Activated CD4-positive, CD25-positive, alpha-beta regulatory T cell (primary cell): Measurements from ENCODE around the gene SLC25A13.

Experiments used
- DNase-seq, 4 experiments: peaks; one replicate each; lab custom pipeline; 2025; lab: John Stamatoyannopoulos, UW

The SLC25A13 gene

DNA sequence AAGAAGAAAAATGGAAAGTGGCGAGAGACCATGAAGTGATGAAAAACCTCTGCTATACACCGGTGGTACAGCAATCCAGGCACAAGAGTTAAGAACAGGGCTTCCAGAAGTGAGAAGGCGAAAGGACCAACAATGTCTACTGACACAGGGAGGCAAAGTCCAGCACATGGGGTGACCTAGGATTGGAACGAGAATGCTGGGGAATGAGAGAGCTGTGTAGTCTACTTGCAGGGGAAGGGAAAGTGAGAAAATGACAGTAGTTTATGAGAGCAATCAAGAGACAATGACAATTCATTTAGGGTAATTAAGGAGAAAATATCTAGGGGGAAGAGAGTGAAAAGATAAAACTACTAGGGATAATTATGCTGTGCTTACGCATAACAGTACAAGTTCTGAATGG is 169.2 kb downstream of the SLC25A13 start:
- no peak for DNase-seq

DNA sequence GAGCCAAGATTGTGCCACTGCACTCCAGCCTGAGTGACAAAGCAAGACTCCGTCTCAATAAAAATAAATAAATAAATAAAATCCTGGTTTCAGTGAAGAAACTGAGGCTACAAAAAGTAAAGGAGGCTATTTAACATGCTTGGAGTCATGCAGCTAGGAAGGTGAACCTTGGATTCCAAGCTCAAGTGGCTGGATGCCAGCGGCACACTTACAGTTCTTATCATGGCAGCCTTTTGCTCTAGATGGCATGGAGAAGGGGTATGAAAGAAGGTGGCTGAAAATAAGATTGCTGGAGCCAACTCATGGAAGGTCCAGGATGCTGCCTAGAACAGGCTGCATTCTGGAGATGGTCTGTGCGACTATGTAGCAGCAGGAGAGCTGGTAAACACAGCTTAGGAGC is 170.0 kb downstream of the SLC25A13 start:
- no peak for DNase-seq

DNA sequence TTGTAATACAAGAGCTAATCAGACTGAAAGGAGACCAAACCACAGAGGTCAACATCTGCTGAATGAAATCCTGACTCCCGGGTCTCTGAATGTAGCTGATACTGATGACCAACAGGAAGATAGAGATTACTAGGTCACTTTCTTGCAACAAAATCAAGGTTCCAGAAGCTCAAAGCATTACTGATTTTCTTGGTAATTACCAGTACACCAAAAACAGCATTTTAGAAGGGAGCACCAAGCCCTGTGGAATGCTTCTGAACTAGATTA is 177.7 kb downstream of the SLC25A13 start:
- DNase-seq: no peak

DNA sequence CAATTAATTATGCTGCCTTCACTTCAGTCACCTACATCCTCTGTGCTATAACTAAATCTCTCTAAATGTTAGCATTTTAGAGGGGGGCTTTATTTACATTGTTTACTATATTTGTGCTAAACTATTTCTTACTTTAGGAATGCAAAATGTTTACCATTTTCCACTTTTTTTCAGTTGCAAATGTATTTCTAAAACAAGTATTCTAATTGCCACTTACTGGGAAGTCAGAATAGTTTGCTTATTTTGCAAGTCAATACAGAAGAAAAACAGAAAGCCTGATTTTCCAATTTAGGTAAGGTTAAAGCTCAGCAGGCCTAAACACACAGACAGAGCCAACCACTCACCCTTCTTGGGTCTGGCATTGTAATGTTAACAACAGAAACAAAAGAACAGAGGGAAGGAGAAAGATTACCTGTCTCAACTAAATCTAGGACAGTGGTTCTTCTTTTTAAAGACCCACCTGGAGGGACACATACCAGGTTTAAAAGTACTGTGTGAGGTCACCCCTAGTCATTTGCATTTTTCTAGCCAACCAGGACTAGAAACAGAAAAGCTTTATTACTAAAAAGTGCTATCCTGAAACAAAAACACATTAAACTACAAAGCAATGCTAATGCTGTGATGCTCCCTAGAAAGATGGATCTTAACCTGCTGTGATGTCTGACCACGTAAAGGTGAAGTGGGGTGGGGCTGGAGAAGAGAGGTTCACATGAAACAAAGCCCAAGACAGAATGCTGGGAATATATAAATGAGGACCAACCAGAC is 178.2 kb downstream of the SLC25A13 start:
- no peak for DNase-seq

DNA sequence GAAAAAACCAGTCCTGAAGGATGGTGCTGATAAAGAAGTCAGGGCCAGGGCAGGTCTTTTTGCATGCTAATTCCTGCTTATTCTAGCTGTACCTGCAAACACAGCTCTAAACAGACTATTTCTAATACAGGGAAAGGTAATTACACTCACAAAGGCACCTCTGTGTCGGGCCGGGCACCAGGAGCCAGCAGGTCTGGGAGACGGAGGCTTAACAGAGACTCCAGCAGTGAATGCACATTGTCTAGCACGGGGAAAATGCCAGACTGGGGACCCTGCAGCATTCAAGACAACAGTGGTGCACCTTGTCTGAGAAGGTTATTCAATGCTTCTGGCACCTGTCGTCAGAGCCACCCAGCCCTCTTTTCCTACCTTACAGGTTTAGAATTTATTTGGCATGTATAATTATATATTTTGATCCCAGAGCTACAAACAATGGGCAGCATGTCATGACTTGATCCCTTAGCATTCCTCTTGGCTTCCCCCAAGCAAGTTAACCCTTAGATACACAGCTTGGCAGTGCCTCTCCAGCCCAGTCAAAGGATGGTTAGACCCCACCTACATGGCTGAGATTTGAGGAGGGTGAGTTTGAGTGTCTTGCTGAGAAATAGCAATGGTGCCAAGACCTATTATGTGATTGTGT is 185.2 kb downstream of the SLC25A13 start:
- DNase-seq: no peak

DNA sequence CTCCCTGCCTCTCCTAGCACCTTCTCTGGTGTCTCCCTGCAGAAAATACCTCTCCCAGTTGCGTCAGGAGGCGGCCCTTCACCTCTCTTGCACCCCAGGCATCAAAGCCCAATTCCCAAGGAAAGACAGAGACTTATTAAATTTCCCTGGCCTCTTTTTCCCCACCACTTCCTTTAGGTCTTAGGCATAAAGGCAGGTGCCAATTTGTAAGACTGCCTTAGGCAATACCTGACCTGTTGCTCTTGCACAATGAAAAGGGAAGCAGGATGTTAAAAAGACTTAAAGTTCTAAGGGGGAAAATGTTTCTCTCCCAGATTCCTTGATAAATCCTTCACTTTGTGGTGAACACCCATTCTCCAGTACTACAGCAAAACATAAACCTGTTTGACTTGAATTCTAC is 186.7 kb downstream of the SLC25A13 start:
- DNase-seq: no peak

DNA sequence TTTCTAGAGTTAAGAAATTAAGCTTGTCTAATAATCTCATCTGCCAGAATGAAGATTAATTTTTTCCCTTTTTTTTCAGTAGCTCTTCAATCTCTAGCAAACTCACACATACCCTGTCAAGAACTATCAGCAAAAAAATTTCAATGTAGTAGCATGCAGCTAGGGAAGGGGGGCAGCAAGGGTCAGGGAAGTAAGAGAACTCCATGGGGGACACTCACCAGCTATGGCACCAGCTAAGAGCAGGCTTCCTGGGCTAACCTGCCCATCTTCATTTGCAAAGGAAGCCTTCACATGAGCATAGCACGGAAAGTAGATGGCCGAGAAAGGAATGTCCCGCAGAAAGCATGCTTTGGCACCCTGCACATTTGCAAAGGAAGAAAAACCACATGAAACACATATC is 190.4 kb downstream of the SLC25A13 start:
- DNase-seq: no peak

- DNase-seq: no peak
Measured at GRCh38 chr7:96127746-96128145, 194.2 kb downstream of the SLC25A13 start.

DNA sequence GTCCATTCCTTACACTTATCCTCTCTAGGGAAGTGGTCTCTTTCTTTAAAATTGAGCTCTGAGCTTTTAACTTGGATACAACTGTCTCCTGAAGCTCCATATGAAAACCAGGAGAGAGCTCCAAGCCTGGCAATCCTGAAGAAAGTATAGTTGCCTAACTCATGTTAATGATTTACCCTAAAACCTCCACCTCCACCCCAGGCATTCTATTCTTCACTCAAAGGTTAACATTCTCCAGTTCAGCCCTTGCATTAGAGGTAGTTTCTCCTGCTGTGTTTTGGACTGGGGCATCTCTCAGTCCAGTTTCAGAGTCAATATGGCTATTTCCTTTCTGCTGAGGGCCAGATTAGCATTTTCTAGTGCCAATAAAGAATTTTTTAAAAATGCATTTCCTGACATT is 195.5 kb downstream of the SLC25A13 start:
- DNase-seq: no peak

DNA sequence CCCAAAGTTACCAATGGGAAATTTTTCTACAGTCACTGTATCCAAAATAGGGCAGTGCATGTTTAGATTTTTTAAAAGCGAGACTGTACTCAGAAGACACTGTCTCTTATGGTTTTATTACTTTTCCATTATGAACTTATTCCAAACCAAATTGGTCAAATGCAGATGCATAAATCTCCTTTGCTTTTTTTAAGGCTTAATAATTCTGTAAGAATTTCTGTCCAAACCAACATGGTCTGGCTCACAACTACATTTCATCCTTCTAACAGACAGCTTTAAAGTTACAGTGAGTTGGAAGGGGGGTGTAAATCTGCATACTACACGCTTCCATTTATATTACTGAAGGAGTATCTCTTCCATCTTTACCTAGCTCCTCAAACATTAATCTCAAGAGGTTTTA is 199.2 kb downstream of the SLC25A13 start:
- DNase-seq: no peak

GRCh38 chr7:96121752-96122151 is 200.1 kb downstream of the SLC25A13 start:
- DNase-seq: no peak

DNA sequence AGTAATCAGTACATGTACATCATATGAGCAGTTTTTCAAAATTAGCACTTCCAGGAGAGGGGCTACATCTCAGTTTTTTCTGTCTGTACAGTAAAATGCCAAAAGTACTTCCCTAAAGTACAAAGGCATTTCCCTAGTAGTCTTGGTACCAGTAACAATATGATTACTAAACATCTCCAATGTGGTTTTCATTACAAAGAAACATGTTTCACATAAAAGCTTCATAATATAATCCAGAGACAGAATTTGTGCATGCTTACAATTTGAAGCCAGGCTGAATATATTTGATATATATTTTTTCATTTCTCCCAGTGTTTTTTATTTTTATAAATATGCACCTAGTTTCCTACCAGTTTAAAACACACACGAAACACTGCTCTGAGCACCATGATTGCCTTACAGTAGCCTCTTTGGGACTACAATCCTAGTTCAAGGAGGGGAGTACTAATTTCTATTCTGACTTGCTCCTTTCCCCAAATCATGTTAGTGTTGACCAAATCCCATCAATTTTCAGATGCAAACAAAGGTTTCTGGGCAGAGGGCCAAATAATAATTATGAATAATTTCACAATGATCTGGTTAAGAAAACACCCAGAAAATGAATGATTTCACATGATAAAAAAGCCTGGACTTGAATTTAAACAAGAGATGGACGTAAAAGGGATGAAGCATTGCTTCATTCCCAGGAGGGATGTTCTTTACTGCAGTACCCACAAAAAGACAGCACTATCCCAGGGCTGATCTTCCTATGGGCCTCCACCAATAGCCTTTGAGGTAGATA is 201.3 kb downstream of the SLC25A13 start:
- DNase-seq: no peak

GRCh38 chr7:96118449-96119001 is 203.4 kb downstream of the SLC25A13 start:
- no peak for DNase-seq

DNA sequence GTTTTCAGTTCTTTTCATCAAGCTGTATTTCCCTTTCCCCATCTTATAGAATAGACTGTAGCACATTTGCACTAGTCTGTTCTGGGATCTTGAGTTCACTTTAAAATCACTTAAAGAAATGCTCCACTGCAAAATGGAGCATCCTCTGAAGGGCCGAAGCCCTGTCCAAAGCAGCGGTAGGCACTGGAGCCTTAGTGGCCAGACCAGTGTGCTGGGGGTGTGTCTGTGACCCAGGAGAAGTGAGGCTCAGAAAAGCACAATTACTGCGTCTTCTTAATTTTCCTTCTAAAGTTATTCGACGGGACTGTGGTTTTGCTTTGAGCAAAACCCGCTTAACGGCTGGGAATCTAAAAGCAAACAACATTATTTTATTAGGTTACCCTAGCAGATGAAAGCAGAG is 205.7 kb downstream of the SLC25A13 start:
- no peak for DNase-seq

- no peak for DNase-seq
Measured at GRCh38 chr7:96114190-96114589, 207.7 kb downstream of the SLC25A13 start.

GRCh38 chr7:96111405-96111804 is 210.5 kb downstream of the SLC25A13 start:
- no peak for DNase-seq

DNA sequence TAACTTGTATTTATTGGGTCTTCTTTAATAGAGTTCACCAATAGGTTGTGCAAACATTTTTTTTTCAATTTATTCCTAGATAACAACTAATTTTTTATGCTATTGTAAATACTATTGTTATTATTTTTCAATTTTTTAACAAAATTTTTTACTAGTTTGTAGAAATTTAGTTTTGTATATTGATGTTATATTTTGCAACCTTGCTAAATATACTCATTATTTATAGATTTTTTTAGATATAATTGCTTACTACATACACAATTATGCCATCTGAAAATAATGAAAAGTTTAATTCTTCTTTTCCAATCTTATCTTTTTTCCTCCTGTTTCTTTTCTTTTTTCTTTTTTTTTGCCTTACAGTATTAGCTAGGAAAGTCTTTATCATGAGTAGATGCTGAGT is 216.9 kb downstream of the SLC25A13 start:
- DNase-seq: no peak

- no peak for DNase-seq
Measured at GRCh38 chr7:96102096-96102811, 219.6 kb downstream of the SLC25A13 start.

GRCh38 chr7:96100737-96101136 is 221.2 kb downstream of the SLC25A13 start:
- no peak for DNase-seq

- no peak for DNase-seq
Measured at GRCh38 chr7:96097835-96098234, 224.1 kb downstream of the SLC25A13 start.

DNA sequence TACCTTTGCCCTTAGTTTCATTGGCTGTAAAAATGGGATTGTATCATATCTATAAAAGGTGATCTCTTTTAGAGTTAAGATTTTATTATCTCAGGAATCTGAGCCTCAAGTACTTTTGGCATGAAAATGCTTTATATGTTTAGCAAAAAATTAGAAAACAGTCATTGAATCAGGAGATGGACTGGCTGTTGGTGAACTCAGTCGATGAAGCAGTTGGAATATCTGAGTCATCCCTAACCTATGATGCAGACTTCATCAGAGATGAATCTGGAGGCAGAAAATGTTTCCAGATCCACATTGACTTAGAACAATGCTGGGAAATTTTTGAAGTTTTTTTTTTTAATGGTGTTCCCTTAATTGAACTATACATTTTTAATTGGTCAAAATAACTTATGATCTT is 228.5 kb downstream of the SLC25A13 start:
- DNase-seq: no peak

- DNase-seq: no peak
Measured at GRCh38 chr7:96090756-96091155, 231.1 kb downstream of the SLC25A13 start.
